Kidney glomerular epithelial cell (primary cell): Measurements from ENCODE around the gene SFMBT1.

Experiments
- DNase-seq: peaks from one replicate; lab custom pipeline; 2025; lab: John Stamatoyannopoulos, UW

Gene SFMBT1

GRCh38 chr3:53045518-53046170, at the start of gene SFMBT1:
Gene SFMBT1, minus strand, starts transcription at chr3:53046073. Its CDS starts 76,945 bp downstream, at chr3:52969128.
- DNase-seq = peak; percentile 47

DNA sequence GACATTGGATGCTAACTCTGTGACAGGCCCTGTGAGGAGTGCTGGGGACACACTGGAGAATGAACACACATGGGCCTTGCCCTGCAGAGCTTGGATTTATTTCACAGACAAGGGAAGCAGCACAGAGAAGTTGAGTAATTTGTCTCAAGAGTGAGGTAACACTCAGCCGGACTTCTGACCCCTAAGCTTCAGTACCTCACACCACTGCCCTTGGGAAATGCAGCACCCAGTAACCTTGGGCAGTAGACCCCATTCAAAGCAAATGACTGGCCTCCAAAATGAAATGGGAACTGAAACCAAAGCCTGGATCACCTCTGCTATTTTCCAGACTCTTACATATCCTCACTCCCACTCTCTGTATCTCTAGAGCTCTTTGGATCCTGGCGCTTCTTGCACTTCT, 47.1 kb upstream of the SFMBT1 start:
- no peak for DNase-seq

DNA sequence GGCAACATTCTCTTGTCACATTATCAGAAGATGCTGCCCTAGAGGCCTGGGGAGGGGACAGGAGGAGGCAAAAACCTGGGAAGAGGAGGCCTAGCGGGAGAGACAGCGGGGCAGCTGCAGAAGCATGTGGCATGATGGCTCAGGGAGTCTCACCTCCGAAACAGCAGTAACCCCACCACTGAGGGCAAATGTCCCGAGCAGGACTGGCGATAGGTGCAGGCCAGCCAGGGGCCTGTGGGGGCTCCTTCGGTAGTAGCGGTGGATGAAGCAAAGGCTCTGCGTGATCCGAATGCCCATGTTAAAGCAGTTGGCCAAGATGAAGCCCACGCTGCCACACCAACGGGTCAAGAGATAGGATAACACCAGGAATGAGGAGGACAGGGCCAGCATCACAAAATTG, 46.3 kb upstream of the SFMBT1 start:
- DNase-seq = no peak

DNA sequence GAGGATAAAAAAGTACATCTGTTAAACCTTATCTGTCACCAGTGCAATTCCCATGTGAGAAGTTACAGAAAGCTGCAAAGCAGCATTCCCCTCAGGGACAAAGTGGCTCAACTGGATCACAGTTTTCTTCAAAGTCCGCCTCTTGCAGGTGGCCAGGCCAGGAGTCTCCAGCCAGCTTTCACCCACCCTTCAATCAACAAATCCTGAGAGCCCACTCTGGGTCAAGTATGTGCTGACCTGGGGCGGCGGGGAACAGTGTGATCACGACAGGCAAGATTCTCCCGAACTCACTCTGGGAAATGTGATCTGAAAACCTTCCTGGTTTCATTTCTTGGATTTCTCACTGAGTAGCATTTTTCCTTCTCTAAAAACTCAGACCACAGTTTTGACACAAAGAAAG, 45.1 kb upstream of the SFMBT1 start:
- DNase-seq = no peak

- DNase-seq = no peak
Observed at GRCh38 chr3:53089511-53089910, 43.6 kb upstream of the SFMBT1 start.

DNA sequence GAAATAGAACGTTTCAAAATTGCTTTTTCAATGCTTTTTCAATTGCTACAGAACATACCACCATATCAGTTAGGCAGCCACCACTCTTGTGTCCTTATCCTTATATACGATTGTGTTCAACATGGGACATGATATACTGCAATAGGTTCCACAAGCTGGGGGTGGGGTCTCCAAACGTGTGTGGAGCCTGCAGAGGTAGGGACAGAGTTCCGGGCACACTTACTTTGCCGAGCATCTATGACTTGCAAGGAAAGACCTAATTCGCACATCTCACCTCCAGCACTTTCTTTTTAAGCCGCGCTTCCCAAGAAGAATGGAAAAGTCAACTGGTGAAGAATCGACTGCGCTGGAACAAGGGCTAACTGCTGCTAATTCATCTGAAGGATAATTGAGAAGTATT, 39.6 kb upstream of the SFMBT1 start:
- no peak for DNase-seq

DNA sequence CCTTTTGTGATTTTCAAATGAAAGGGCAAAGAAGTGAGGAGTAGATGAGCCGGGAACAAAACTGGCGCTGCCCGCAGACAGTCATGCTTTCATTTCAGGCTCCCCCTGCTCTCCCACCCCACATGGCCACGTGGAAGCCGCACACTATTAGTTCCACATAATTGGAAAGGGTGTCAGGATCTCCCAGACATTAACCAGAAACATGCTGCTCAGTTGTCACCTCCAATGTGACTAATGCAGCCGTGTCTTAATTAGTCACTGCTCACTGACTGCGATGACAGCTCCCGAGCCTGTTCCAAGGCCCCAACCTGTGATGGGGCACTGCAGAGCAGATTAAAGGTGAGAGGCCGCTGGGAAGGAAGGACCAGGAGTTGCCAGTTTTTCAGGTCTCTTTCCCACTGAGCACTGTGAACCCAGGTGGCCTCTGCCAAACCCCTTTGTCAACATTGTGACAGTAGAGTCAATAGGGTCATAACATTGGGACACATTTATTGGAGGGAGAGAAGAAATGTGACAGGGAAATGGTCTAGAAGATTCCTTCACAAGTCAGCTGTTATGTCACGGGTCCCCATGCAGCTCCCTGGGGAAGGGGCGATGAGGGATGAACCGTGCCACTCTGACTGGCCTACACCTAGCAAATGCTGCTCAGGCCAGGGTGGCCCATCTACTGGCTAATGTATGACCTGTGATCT, 38.6 kb upstream of the SFMBT1 start:
- no peak for DNase-seq

GRCh38 chr3:53083949-53084309, 38.1 kb upstream of the SFMBT1 start:
- DNase-seq = no peak

GRCh38 chr3:53083521-53083920, 37.6 kb upstream of the SFMBT1 start:
- no peak for DNase-seq

DNA sequence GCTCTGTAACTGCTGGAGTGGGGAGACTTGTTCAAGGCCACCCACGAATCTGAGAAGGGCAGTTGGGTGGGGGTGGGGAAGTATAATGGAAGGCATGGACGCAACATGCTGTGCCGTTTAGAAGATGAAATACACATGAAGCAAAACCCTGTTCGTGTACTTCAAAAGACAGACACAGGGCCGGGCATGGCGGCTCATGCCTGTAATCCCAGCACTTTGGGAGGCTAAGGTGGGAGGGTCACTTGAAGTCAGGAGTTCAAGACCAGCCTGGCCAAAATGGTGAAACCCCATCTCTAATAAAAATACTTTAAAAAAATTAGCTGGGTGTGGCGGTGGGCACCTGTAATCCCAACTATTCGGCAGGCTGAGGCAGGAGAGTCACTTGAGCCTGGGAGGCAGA, 36.9 kb upstream of the SFMBT1 start:
- DNase-seq = no peak

GRCh38 chr3:53081318-53081717, 35.4 kb upstream of the SFMBT1 start:
- DNase-seq = no peak

DNA sequence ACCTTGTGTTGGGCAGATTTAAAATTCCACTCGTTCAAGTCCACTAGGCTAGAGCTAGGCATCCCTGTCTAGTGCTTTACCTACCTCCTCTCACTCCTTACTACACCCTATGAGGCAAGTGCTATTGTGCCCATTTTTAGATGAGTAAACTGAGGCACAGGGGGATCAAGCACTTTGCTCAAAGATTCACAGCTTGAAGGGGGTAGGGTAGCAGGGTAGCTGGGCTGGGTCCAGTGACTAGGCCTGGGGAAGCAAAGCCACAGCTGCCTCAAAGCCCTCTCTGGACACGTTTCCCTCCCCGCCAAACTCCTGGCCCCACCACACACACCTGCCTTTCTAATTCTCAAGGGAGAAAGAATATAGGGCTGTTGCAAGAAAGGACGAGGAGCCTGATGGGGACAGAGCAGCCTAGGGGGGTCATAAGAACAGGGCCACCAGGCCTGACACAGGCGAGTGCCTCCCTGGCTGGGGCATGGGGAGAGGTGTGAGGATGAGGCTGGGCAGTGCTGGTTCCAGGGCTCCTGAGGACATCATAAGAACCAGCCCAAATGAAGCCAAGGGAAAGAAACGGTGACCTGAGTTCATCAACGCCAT, 34.8 kb upstream of the SFMBT1 start:
- DNase-seq = no peak

- DNase-seq = no peak
Observed at GRCh38 chr3:53079791-53080555, 34.1 kb upstream of the SFMBT1 start.

- DNase-seq = no peak
Observed at GRCh38 chr3:53079147-53079546, 33.3 kb upstream of the SFMBT1 start.

DNA sequence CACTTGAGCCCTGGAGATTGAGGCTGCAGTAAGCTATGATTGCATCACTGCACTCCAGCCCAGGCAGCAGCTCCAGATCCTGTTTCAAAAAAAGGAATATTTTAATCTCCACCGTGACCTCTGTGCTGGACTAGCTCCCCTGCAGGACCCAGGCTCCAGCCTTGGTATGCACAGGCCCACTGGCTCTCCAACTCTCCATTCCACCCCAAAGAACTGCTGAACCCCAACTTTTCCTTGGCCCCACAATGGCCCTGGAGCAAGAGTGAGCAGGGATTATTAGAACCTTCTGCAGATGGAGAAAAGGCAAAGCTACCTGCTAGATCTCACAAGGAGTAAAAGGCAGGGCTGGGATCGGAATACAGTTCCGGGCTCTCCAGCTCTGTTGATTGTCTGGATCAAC, 32.8 kb upstream of the SFMBT1 start:
- no peak for DNase-seq

GRCh38 chr3:53077476-53078220, 31.8 kb upstream of the SFMBT1 start:
- no peak for DNase-seq

- DNase-seq = no peak
Observed at GRCh38 chr3:53075743-53076140, 29.9 kb upstream of the SFMBT1 start.

DNA sequence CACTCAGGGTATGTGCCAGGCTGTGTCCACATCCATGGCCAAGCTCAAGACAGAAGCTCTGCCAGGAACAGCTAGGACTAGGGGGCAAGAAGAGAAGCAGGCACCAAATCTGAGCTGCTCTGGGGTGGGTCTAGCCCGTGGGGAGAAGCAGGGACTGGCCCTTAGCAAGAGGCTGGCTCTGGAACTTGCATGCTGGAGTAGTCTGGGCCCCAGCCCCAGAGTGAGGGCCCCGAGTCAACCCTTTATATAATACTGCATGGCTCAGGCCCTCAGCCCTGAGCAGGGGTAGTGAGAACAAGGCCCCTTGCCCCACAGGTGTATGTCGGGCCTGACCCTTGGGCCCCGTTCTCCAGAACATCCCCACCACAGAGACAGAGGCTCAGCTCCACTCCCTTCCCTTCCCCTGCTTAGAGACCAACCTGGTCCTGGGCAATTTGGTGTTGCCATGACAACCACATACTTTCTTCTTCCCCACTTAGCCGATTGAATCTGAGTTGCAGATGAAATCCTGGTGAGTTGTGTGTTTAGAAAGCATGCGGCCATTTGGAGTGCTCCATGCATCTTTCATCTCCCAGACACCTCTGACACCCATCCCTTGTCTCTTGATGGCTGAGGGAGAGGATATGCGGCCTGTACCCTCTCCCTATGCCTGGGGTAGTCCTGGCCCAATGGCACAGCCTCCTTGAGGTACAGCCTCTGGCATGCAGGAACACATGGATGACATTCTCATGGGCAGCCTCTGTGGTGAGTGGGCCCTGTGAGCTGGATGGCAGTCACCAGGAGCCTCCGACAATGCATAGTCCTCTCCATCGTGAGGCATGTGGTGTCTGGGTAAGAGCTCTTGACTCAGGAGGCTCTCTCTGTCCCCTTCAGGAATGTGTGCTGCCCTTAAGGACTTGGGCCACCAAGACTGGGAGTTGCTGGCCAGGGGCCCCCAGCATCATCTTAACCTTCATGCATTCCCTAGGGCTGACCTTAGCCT, 29.2 kb upstream of the SFMBT1 start:
- no peak for DNase-seq

GRCh38 chr3:53074366-53074696, 28.5 kb upstream of the SFMBT1 start:
- no peak for DNase-seq

DNA sequence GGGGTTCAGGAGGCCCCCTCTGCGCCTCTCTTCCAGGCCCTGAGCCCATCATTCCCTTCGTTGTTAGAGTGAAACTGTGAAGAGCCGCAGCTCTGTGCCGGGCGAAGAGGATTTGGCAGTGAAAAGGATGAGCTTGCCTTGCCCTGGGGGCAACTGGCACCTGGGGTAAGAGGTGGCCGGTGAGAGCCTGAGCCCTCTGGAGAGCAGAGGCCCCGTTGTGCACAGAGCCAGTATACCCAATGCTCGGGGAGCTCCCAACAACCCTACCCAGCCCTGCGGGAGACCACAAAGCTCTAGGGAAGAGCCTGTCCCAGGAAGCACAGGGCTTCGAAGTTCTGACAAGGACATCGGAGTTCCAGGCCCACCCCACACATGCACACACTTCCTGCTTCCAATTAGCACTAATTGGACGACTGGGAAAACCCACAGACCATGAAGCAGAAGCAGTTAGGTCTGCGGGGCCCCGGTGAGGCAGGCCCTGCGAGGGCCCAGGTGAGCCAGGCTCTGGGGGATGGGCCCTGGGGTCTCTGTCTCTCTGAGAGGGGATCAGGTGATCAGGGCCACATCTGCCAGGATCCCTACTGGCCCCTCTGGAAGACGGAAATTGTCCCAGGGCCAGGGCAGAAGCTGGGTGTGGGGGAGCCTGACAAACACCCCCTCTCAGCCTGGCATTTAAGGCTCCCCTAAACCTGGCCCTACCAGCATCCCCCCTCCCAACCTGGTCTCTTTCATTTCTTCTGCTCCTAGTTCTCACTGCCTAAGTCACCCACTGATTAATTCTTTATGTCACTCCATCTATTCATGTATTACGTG, 27.9 kb upstream of the SFMBT1 start:
- DNase-seq = no peak
